ENCODE results near the gene IL3RA. TPM values are rescaled to one million over a fixed set of nuclear protein-coding genes. Genes with fewer than 3 reads are reported as not detected.

Gene IL3RA
- total RNA-seq, 1 donor from 2014 or later = not detected

DNA sequence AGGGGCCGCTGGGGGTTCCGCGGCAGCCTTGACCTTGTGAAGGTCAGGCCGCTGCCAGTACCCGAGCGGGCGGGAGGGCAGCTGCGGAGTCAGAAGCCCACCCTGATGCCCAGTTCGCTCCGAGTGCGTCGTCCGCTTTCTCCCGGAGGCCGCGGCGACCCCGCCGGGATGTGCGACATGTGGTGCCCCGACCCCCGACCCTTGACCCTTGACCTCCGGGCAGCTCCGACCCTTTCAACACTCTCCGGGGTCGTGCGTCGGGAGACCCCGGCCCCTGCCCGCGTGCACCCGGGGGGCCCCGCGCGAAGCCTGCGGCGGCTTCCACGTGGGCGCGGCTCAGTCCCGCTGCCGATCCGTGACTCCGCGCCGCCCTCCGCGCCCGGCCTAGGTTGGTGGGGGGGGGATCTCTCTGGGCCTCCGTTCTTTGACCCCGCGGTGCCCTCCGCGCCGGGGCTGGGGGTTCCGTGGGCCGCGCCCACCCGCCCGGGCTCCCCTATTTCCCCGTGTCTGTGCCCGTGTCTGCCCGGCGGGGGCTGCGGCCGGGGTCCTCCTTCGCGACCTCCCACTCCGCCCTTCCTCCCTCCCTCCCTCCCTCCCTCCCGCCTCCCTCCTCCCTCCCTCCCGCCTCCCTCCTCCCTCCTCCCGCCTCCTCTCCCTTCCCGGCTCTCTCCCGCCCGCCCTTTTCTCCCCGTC is 55.9 kb downstream of the IL3RA start:
- H3K9me3 Mint-ChIP-seq = no peaks in the 10 kb centered on the region
- peak; percentile 43 for DNase-seq (ENCODE audit: low read depth, low spot score)
- TF ChIP-seq, protein P1, sequence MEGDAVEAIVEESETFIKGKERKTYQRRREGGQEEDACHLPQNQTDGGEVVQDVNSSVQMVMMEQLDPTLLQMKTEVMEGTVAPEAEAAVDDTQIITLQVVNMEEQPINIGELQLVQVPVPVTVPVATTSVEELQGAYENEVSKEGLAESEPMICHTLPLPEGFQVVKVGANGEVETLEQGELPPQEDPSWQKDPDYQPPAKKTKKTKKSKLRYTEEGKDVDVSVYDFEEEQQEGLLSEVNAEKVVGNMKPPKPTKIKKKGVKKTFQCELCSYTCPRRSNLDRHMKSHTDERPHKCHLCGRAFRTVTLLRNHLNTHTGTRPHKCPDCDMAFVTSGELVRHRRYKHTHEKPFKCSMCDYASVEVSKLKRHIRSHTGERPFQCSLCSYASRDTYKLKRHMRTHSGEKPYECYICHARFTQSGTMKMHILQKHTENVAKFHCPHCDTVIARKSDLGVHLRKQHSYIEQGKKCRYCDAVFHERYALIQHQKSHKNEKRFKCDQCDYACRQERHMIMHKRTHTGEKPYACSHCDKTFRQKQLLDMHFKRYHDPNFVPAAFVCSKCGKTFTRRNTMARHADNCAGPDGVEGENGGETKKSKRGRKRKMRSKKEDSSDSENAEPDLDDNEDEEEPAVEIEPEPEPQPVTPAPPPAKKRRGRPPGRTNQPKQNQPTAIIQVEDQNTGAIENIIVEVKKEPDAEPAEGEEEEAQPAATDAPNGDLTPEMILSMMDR (conservative IDR thresholded peaks at IDR 0.05) = no peak
- peaks cover 3% of the 10 kb centered on the region for H3K27me3 Mint-ChIP-seq (ENCODE audit: low read depth)
- H3K4me3 Mint-ChIP-seq = peak overlapping the region; percentile 92
- peak overlapping the region; percentile 81 for H3K27ac Mint-ChIP-seq (ENCODE audit: unreplicated experiment)
- H3K36me3 Mint-ChIP-seq (ENCODE audit: low read depth) = peaks cover 30% of the 10 kb centered on the region
- peaks cover 43% of the 10 kb centered on the region for H3K4me1 Mint-ChIP-seq

DNA sequence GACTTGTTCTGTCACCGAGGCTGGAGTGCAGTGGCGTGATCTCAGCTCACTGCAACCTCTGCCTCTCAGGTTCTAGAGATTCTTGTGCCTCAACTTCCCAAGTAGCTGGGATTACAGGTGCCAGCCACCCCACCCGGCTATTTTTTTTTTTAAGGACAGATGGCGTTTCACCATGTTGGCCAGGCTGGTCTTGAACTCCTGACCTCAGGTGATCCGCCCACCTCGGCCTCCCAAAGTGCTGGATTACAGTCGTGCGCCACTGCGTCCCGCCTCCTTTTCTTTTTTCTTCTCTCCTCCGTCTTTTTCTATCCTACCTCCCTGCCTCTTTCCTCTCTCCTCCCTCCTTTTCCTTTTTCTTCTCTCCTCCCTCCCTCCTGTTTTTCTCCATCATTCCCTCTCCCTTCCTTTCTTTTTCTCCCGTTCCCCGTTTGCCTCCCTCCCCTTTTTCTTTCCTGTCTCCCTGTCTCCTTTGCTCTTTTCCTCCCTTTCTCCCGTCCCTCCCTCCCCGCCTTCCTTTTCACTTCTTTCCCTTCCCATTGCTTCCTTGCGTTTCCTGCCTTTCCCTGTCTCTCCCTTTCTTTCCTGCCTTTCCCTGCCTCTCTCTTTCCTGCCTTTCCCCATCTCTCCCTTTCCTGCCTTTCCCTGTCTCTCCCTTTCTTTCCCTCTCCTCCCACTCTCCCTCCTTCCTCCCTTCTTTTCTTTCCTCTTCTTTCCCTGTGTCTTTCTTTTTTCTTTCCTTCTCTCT is 57.5 kb downstream of the IL3RA start:
- peak overlapping the region; percentile 98 for H3K27ac Mint-ChIP-seq (ENCODE audit: unreplicated experiment)

DNA sequence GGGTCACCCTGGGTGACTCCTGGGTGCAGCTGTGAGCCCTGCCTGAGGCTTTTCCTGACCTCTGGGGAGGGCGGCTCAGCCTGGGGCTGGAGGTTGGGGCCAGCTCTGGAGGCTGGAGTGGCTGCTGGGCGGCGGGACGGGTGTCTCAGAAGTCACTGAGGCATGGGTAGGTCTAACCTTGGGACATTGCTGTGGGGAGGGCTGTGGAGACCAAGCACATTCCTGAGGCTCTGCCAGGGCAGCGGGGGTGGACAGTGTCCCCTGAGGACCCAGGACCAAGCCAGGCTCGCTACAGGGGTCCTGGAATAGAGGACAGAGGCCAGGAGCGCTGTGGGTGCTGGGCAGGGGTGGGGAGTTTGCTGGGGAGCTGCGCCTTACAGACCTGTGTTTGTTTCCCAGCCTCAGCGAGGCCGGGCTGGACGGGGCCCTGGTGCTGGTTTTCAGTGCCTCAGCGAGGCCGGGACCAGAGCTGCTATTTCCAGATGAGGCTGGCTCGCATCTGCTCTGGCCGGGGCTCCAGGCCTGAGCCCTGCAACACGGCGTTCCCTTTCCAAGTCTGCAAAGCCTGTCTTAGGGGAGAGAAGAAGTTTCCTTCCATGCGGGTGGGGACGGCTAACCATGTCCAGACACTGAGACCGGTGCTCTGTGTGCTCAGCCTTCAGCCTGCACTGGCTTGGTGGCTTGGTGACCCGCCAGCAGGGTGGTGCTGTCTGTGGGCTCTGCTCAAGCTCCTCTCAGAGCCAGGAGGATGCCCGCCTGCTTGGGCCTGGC is 58.3 kb downstream of the IL3RA start:
- DNase-seq (ENCODE audit: low read depth, low spot score) = no peak
- H3K4me1 Mint-ChIP-seq = peaks cover 36% of the 10 kb centered on the region
- H3K36me3 Mint-ChIP-seq (ENCODE audit: low read depth) = peaks cover 17% of the 10 kb centered on the region
- peak overlapping the region; percentile 90 for H3K4me3 Mint-ChIP-seq
- H3K27me3 Mint-ChIP-seq (ENCODE audit: low read depth) = no peaks in the 10 kb centered on the region
- H3K27ac Mint-ChIP-seq (ENCODE audit: unreplicated experiment) = peak overlapping the region; percentile 98
- no peaks in the 10 kb centered on the region for H3K9me3 Mint-ChIP-seq
- TF ChIP-seq, protein P1 (conservative IDR thresholded peaks at IDR 0.05) = no peak

More for the DNA sequence above, 57.5 kb downstream of the IL3RA start:
- H3K9me3 Mint-ChIP-seq = no peaks in the 10 kb centered on the region
- no peaks in the 10 kb centered on the region for H3K27me3 Mint-ChIP-seq (ENCODE audit: low read depth)
- H3K4me3 Mint-ChIP-seq = peak overlapping the region; percentile 90
- no peak for DNase-seq (ENCODE audit: low read depth, low spot score)
- H3K4me1 Mint-ChIP-seq = peaks cover 36% of the 10 kb centered on the region
- H3K36me3 Mint-ChIP-seq (ENCODE audit: low read depth) = peaks cover 17% of the 10 kb centered on the region
- TF ChIP-seq, protein P1 (conservative IDR thresholded peaks at IDR 0.05) = no peak

DNA sequence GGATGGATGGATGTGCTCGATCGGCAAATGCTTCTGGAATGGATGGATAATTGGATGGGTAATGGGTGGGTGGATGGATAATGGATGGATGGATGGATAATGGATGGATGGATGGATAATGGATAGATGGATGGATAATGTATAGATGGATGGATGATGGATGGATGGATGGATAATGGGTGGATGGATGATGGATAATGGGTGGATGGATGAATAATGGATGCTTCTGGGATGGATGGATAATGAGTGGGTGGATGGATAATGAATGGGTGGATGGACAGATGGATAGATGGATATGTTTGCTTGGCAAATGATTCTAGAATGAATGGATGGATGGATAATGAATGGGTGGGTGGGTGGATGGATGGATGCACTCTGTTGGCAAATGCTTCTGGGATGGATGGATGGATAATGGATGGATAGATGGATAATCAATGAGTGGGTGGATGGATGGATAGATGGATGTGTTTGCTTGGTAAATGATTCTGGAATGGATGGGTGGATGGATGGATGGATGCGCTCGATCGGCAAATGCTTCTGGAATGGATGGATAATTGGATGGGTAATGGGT is 59.1 kb downstream of the IL3RA start:
- no peak for DNase-seq (ENCODE audit: low read depth, low spot score)
- H3K36me3 Mint-ChIP-seq (ENCODE audit: low read depth) = peaks cover 17% of the 10 kb centered on the region
- H3K27ac Mint-ChIP-seq (ENCODE audit: unreplicated experiment) = no peak overlapping the region
- no peaks in the 10 kb centered on the region for H3K27me3 Mint-ChIP-seq (ENCODE audit: low read depth)
- peaks cover 36% of the 10 kb centered on the region for H3K4me1 Mint-ChIP-seq
- TF ChIP-seq, protein P1 (conservative IDR thresholded peaks at IDR 0.05) = no peak
- peak overlapping the region; percentile 90 for H3K4me3 Mint-ChIP-seq
- no peaks in the 10 kb centered on the region for H3K9me3 Mint-ChIP-seq

DNA sequence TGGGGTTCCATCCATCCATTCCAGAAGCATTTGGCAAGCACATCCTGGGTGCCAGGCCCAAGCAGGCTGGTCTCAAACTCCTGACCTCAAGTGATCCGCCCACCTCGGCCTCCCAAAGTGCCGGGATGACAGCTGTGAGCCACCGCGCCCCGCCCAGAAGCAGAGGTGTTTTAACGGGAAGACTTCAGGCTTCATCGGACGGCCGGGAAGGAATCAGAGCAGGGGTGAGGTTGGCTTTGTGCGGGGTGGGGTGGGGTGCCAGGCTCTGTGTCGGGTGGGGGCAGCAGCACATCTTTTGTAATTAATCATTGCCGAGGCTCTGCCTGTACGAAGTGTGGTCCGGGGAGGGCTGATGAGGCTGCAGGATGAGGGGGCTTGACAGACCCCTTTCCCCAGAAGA is 60.4 kb downstream of the IL3RA start:
- no peaks in the 10 kb centered on the region for H3K27me3 Mint-ChIP-seq (ENCODE audit: low read depth)
- no peak overlapping the region for H3K4me3 Mint-ChIP-seq
- no peaks in the 10 kb centered on the region for H3K9me3 Mint-ChIP-seq
- no peak overlapping the region for H3K27ac Mint-ChIP-seq (ENCODE audit: unreplicated experiment)
- no peak for DNase-seq (ENCODE audit: low read depth, low spot score)
- H3K4me1 Mint-ChIP-seq = peaks cover 29% of the 10 kb centered on the region
- H3K36me3 Mint-ChIP-seq (ENCODE audit: low read depth) = peaks cover 12% of the 10 kb centered on the region
- TF ChIP-seq, protein P1 (conservative IDR thresholded peaks at IDR 0.05) = no peak

Measured in neural crest cell (in vitro differentiated cells).